Fibroblast of mammary gland (primary cell): ENCODE data around the gene MAP3K5.

ENCODE experiments used
- DNase-seq: peaks from one replicate; pipeline ENCODE4 v3.0.0-alpha.2; 2010; ENCODE audit warnings: low read depth
- H3K4me3 ChIP-seq: 2 replicates; pipeline ENCODE4 v1.5.1; 2011; ENCODE audit warnings: low read depth, mild to moderate bottlenecking, low read length, moderate library complexity; ENCODE audit not compliant: control insufficient read depth
- CTCF ChIP-seq: conservative IDR thresholded peaks from 2 replicates; pipeline ENCODE4 v1.5.1; 2011; ENCODE audit warnings: low read depth, low read length, inconsistent platforms; ENCODE audit not compliant: control insufficient read depth, insufficient read depth

The MAP3K5 gene

GRCh38 chr6:136803608-136804007 lies 11.3 kb upstream of the MAP3K5 start:
- no peak for DNase-seq

GRCh38 chr6:136801581-136801980 lies 9.3 kb upstream of the MAP3K5 start:
- no peak for DNase-seq
- no peak for TF ChIP-seq CTCF
- no peak overlapping the region for H3K4me3 ChIP-seq

More at GRCh38 chr6:136803608-136804007, 11.3 kb upstream of the MAP3K5 start:
- H3K4me3 ChIP-seq, result no peak overlapping the region
- no peak for TF ChIP-seq CTCF

GRCh38 chr6:136798044-136798443 lies 5.8 kb upstream of the MAP3K5 start:
- no peak overlapping the region for H3K4me3 ChIP-seq
- no peak for TF ChIP-seq CTCF
- DNase-seq, result no peak

GRCh38 chr6:136795996-136796395 lies 3.7 kb upstream of the MAP3K5 start:
- TF ChIP-seq CTCF, result no peak
- no peak for DNase-seq
- H3K4me3 ChIP-seq, result no peak overlapping the region

- H3K4me3 ChIP-seq, result no peak overlapping the region
- no peak for TF ChIP-seq CTCF
- DNase-seq, result no peak
Observed at GRCh38 chr6:136795386-136795785, 3.1 kb upstream of the MAP3K5 start.

- H3K4me3 ChIP-seq, result peak overlapping the region; percentile 86
Observed at GRCh38 chr6:136793363-136793762, 1.1 kb upstream of the MAP3K5 start.

More at GRCh38 chr6:136793363-136793762, 1.1 kb upstream of the MAP3K5 start:
- no peak for DNase-seq
- TF ChIP-seq CTCF, result no peak
